ENCODE results near the gene CHAMP1. TPM values are rescaled to one million over a fixed set of nuclear protein-coding genes. Genes with fewer than 3 reads are reported as not detected.

CHAMP1 gene
- total and polyA plus RNA-seq, 2 donors (not counting 3 experiments of a cell fraction or from before 2014, with no cell fraction given): 19.2 to 24.1 TPM

GRCh38 chr13:114286808-114287207, 27.5 kb upstream of the CHAMP1 start:
- DNase-seq (ENCODE audit: low read depth, low spot score): no peak
- no peak overlapping the region for H3K9ac ChIP-seq (replicated peaks; ENCODE audit: extremely low read depth, insufficient read depth, low read length)
- BruUV-seq (replicated peaks): no TSS peak
- dilution Hi-C loops (cut with MboI; ENCODE audit: extremely low pct_ligation_motif_present, low sequenced_read_pairs) (no loop called here), intact Hi-C loops (cut with micrococcal nuclease) (no loop called here)
- no peak overlapping the region for H2AFZ ChIP-seq (ENCODE audit: low read depth, low read length)
- H3K79me2 ChIP-seq (ENCODE audit: control insufficient read depth, insufficient read depth, low read length): peaks cover 30% of the 10 kb centered on the region
- H3K4me2 ChIP-seq (ENCODE audit: insufficient read depth, low read length): no peak overlapping the region
- FAIRE-seq: no peak
- no peak overlapping the region for H3K27ac ChIP-seq (ENCODE audit: insufficient read depth, low read depth, low read length)
- no peak overlapping the region for H3K4me3 ChIP-seq (replicated peaks in 1 of 3; ENCODE audit: insufficient read depth in 1 of 3, low read depth in 1 of 3, low read length in 3 of 3)
- CTCF ChIA-PET: no interaction called here
- no peaks in the 10 kb centered on the region for H3K27me3 ChIP-seq (ENCODE audit: control insufficient read depth in 2 of 2, insufficient read depth in 2 of 2, low read length in 2 of 2)
- H4K20me1 ChIP-seq (replicated peaks; ENCODE audit: control insufficient read depth, extremely low read depth, insufficient read depth, low read length): no peaks in the 10 kb centered on the region
- peaks cover 3% of the 10 kb centered on the region for H3K4me1 ChIP-seq (ENCODE audit: control insufficient read depth, extremely low read depth, insufficient read depth, low read length)
- POLR2A ChIA-PET: no interaction called here
- TF ChIP-seq GATA2 (IDR thresholded peaks at IDR 0.05; ENCODE audit: insufficient read depth, insufficient read length, low read depth, low read length): no peak
- TF ChIP-seq POLR2AphosphoS5 (IDR thresholded peaks at IDR 0.05; ENCODE audit: insufficient read depth, low read depth, low read length): no peak
- TF ChIP-seq MAX (IDR thresholded peaks at IDR 0.05; ENCODE audit: insufficient read depth, insufficient read length): no peak
- no peak for TF ChIP-seq FOS (IDR thresholded peaks at IDR 0.05; ENCODE audit: borderline replicate concordance, insufficient read depth, low read length)
- TF ChIP-seq POLR2A (IDR thresholded peaks at IDR 0.05; ENCODE audit: low read depth, low read length): no peak
- no peak for TF ChIP-seq JUN (IDR thresholded peaks at IDR 0.05; ENCODE audit: borderline replicate concordance, insufficient read depth, insufficient read length, low read depth)
- TF ChIP-seq MYC (IDR thresholded peaks at IDR 0.05; ENCODE audit: low read depth, low read length): no peak
- TF ChIP-seq CTCF (IDR thresholded peaks at IDR 0.05; ENCODE audit: extremely low read depth in 1 of 2, insufficient read depth in 1 of 2, low read depth in 1 of 2, low read length in 2 of 2): no peak
- TF ChIP-seq EZH2 (IDR thresholded peaks at IDR 0.05; ENCODE audit: borderline replicate concordance, low read depth, low read length, severe bottlenecking): no peak
- no peaks in the 10 kb centered on the region for H3K9me1 ChIP-seq (replicated peaks; ENCODE audit: control insufficient read depth, extremely low read depth, insufficient read depth, low read length)
- no peaks in the 10 kb centered on the region for H3K9me3 ChIP-seq (replicated peaks; ENCODE audit: control insufficient read depth, insufficient read depth, low read length)
- H3K36me3 ChIP-seq (ENCODE audit: control insufficient read depth in 2 of 2, extremely low read depth in 1 of 2, insufficient read depth in 2 of 2, low read length in 2 of 2): peaks cover 11 to 15% of the 10 kb centered on the region in 2 experiments

All from endothelial cell of umbilical vein (primary cell).